GM12874 (cell line): Measurements from ENCODE around the gene RIMKLB.

Experiments
- TF ChIP-seq, protein P1 (sequence below): IDR thresholded peaks from 2 replicates; pipeline ENCODE4 v1.5.1; 2011; ENCODE audit warnings: low read depth, mild to moderate bottlenecking, control low read depth, low read length, moderate library complexity; ENCODE audit not compliant: insufficient read depth

RIMKLB gene

DNA sequence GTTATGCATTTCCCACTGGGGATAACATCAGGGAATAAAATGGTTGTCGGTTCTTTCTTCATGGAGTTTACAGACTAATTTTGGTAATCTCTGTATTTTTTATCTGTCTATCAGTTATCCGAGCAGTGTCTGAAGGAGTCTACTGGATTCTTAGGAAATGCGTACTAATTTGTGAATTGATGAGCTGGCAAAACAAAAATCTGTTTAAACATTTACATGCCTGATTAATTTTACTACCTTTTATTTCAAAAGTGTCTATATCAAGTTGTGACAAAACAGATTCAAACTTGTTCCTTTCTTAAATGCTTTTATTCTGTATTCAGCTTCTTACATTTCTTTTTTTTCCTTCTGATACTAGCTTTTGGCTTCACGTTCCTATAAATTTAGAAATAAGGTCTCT is 4.4 kb downstream of the RIMKLB start:
- TF ChIP-seq, protein P1, sequence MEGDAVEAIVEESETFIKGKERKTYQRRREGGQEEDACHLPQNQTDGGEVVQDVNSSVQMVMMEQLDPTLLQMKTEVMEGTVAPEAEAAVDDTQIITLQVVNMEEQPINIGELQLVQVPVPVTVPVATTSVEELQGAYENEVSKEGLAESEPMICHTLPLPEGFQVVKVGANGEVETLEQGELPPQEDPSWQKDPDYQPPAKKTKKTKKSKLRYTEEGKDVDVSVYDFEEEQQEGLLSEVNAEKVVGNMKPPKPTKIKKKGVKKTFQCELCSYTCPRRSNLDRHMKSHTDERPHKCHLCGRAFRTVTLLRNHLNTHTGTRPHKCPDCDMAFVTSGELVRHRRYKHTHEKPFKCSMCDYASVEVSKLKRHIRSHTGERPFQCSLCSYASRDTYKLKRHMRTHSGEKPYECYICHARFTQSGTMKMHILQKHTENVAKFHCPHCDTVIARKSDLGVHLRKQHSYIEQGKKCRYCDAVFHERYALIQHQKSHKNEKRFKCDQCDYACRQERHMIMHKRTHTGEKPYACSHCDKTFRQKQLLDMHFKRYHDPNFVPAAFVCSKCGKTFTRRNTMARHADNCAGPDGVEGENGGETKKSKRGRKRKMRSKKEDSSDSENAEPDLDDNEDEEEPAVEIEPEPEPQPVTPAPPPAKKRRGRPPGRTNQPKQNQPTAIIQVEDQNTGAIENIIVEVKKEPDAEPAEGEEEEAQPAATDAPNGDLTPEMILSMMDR: no peak

DNA sequence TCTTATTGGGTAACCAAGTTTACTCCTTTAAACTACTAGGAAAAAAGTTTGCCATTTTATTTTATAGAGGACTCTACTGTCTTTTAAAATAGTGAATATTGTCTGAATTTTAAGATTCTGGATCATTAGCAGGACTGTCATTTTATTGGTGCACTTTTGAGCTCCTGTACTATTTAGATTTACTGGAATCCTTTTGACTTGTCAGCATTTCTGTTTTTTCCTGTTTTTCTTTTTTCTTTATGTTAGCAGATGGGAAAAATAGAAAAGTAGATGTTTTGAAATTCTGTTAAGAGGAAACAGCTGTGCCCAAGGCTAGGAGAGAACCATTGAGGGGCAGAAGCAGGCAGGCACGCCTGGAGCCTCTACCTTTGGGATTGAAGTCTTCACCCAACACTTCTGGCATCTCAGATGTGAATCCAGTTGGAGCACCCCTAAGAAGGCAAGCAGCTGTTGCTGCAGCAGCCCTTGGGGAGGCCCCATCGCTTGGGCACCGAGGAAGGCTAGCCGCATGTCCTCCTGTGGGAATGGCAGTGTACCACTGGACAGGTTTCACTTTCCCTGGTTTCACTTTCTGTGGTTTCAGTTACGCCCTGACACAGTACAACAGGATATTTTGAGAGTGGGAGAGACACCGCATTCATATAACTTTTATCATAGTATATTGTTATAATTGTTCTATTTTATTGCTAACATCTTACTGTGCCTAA is 11.5 kb downstream of the RIMKLB start:
- TF ChIP-seq, protein P1: no peak

DNA sequence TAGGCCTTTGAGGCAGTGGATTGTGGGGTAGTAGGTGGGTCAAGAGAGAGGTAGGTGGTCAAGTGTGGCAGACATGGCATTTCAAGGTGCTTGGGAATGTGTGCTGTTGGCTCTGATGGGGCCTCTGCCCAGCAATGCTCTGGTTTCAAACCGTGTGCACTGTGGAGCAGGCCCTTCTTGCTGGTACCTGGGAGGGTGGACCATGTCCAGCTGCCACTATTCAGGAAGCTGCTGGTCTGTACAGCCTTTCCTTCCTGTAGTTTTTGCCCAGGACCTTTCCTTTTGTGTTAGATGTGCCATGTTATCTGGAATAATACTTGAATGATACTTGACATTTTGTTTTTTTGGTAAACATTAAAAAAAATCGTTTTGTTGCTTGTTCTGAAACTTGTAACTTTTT is 14.8 kb downstream of the RIMKLB start:
- TF ChIP-seq, protein P1: no peak

DNA sequence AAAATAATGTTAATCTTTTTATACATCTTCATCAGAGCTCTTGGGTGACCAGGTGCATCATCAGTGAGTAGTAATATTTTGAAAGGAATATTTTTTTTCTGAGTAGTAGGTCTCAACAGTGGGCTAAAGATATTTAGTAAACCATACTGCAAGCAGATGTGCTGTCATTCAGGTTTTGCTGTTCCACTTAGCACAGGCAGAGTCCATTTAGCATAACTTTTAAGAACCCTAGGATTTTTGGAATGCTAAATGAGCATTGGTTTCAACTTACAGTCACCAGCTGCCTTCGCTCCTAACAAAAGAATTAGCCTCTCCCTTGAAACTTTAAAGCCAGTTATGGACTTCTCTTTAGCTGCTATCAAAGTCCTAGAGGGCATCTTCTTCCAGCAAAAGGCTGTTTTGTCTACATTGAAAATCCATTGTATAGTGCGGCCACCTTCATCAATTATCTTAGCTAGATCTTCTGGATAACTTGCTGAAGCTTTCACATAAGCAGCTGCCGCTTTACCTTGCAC is 24.6 kb downstream of the RIMKLB start:
- TF ChIP-seq, protein P1: no peak

DNA sequence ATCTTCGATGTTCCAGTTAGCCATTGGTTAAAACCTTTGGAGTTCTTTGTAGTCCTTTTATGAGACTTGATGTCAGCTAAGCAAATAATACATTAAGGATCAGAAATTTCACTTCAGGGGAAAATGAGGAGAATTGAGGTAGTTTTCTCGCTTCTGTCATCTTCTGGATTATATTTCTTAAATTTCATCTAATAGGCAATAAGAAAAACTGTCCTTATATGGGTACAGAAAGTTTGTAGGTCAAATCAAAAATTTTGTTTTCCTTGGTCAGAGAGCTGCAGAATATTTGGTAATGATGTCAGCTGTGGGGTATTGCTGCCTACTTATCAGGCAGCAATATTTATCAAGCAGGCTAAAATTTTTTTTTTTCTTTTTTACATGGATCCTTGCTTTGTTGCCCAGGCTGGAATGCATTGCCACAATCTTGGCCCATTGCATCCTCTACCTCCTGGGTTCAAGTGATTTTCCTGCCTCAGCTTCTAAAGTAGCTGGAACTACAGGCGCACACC is 37.1 kb downstream of the RIMKLB start:
- TF ChIP-seq, protein P1: no peak

DNA sequence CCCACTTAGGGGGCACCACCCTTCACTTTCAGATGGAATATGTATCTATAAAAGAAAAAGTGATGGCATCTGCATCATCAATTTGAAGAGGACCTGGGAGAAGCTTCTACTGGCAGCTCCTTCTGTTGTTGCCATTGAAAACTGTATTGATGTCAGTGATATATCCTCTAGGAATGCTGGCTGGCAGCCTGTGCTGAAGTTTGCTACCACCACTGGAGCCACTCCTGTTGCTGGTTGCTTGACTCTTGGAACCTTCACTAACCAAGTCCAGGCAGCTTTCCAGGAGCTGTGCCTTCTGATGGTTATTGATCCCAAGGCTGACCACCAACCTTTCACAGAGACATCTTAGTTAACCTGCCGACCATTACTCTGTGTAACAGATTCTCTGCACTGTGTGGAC is 44.7 kb downstream of the RIMKLB start:
- TF ChIP-seq, protein P1: no peak

DNA sequence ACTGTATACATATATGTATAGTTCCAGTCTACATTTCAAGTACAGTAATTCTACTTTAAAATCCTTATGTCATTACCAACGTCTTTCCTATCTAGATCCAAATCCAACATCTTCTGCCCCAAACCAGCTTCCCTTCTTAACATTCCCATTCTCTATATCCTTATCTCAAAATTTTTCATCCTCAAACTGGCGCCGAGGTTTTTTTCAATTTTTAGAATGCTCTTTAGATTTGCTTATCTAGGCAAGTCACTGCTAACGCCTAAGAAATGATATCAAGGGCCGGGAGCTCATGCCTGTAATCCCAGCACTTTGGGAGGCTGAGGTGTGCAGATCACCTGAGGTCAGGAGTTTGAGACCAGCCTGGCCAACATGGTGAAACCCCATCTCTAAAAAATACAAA is 48.3 kb downstream of the RIMKLB start:
- TF ChIP-seq, protein P1: no peak
